CD4-positive, alpha-beta T cell (primary cell): ENCODE measurements around the gene GNRHR. TPM values are rescaled to one million over a fixed set of nuclear protein-coding genes. Genes with fewer than 3 reads are reported as not detected.

Experiments
- ATAC-seq: fragments of 200-7000 bp; cut with Tn5 transposase; one replicate; pipeline ENCODE4 v1.10.0; 2022; ENCODE audit warnings: mild to moderate bottlenecking; ENCODE audit not compliant: poor library complexity
- CTCF ChIA-PET: fragments of 350-600 bp; sonication (Branson Sonifier 250); formaldehyde crosslinking; loops from one replicate; lab custom pipeline; 2021; ENCODE audit warnings: antibody characterized with exemption, inconsistent platforms; lab: Charles Lee
- POLR2A ChIA-PET: fragments of 350-600 bp; sonication (Branson Sonifier 250); formaldehyde crosslinking; loops from one replicate; lab custom pipeline; 2021; ENCODE audit warnings: antibody characterized with exemption, inconsistent platforms; lab: Charles Lee
- DNase-seq, 14 experiments: peaks; one replicate each; pipeline ENCODE4 v3.0.0-alpha.2; 2013 to 2020; ENCODE audit warnings: mixed read lengths in 2 of 14
- H3K27ac ChIP-seq, 2 donors: one replicate each; pipeline versions ENCODE4 v1.5.1 to v1.7.0; 2013; ENCODE audit warnings: low read length in 2 of 2, low read depth in 1 of 2, mild to moderate bottlenecking in 1 of 2
- H3K27me3 ChIP-seq, 2 experiments: 1 replicate in 1 of 2; 2 replicates in 1 of 2; pipeline versions ENCODE4 v1.6.1 to v1.7.0; 2013; ENCODE audit warnings: low read length in 2 of 2, control low read depth in 1 of 2, mild to moderate bottlenecking in 1 of 2, moderate library complexity in 1 of 2; ENCODE audit not compliant: insufficient read depth in 2 of 2, control insufficient read depth in 1 of 2
- H3K36me3 ChIP-seq: one replicate; pipeline ENCODE4 v1.6.1; 2013; ENCODE audit warnings: low read length, control low read depth; ENCODE audit not compliant: insufficient read depth
- H3K4me1 ChIP-seq: one replicate; pipeline ENCODE4 v1.6.1; 2013; ENCODE audit warnings: low read length, control low read depth; ENCODE audit not compliant: insufficient read depth
- H3K4me3 ChIP-seq: one replicate; pipeline ENCODE4 v1.5.1; 2013; ENCODE audit warnings: mild to moderate bottlenecking, low read length, moderate library complexity
- H3K9me3 ChIP-seq, 2 experiments: 1 replicate in 1 of 2; 2 replicates in 1 of 2; pipeline versions ENCODE4 v1.6.1 to v1.7.0; 2013; ENCODE audit warnings: low read length in 2 of 2, mild to moderate bottlenecking in 2 of 2, control low read depth in 1 of 2, moderate library complexity in 1 of 2; ENCODE audit not compliant: control insufficient read depth in 1 of 2, insufficient read depth in 1 of 2
- H3K27ac Mint-ChIP-seq: one replicate; pipeline ENCODE4 v1.8.0; 2020; ENCODE audit warnings: mixed read lengths
- H3K27me3 Mint-ChIP-seq: one replicate; pipeline ENCODE4 v1.8.0; 2021; ENCODE audit warnings: mixed read lengths
- H3K36me3 Mint-ChIP-seq: one replicate; pipeline ENCODE4 v1.8.0; 2021; ENCODE audit warnings: low read depth, mixed read lengths
- H3K4me1 Mint-ChIP-seq: one replicate; pipeline ENCODE4 v1.8.0; 2021; ENCODE audit warnings: low read depth, mixed read lengths
- H3K4me3 Mint-ChIP-seq: one replicate; pipeline ENCODE4 v1.8.0; 2020; ENCODE audit warnings: mild to moderate bottlenecking, mixed read lengths
- H3K9me3 Mint-ChIP-seq: one replicate; pipeline ENCODE4 v1.8.0; 2020; ENCODE audit warnings: mixed read lengths
- intact Hi-C, 2 experiments: fragments of 100-400 bp; cut with DNase I in 1 of 2; cut with micrococcal nuclease in 1 of 2; formaldehyde crosslinking; loops; one replicate each; pipeline versions ENCODE4 v1.15.1 to v1.9.0; 2023 to 2025; cut with DNase I, micrococcal nuclease
- total RNA-seq, 174 experiments: library from RNA in 2 of 174; stranded (reverse) in 2 of 174; gene quantifications; one replicate each; pipeline ENCODE4 v1.2.3 and lab custom pipeline; 2021 to 2026
- TF ChIP-seq, protein P1 (sequence below): fragments of 200-600 bp; IDR thresholded peaks from one replicate; pipeline ENCODE4 v1.8.0; 2022; ENCODE audit warnings: antibody characterized with exemption, mild to moderate bottlenecking

GNRHR gene
- total RNA-seq, 2 experiments from 2014 or later, result not detected

DNA sequence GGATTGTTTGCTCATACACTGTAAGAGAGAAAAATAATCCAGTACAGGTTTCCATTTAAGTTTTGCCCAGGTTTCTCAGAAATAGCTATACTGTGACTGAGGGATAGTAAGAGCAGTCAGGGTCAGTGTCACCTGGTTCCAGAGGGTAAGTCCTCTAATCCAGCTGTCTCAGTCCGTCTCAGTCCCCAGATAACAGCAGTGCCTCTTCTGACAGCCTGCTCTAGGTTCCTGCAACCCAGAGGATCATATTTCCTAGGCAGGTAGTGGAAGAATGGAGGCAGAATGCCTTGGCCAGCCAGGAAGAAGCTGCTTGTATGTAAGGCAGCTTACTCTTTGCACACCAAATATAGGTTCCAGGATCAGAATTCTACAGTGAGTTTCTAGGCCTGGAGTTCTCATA is 22.6 kb upstream of the GNRHR start:
- no peak overlapping the region for H3K27ac Mint-ChIP-seq
- H3K27me3 Mint-ChIP-seq, result no peaks in the 10 kb centered on the region
- Histone ChIP-seq H3K4me1 (no peaks in the 10 kb centered on the region), H3K9me3 (no peaks in the 10 kb centered on the region), H3K36me3 (no peaks in the 10 kb centered on the region), H3K27ac (no peak overlapping the region), H3K4me3 (no peak overlapping the region), H3K27me3 (no peaks in the 10 kb centered on the region)
- ATAC-seq (no peak), DNase-seq (no peak)
- H3K4me1 Mint-ChIP-seq, result no peaks in the 10 kb centered on the region
- no peaks in the 10 kb centered on the region for H3K9me3 Mint-ChIP-seq
- intact Hi-C loops, result no loop called here
- ChIA-PET CTCF (no interaction called here), POLR2A (no interaction called here)
- no peaks in the 10 kb centered on the region for H3K36me3 Mint-ChIP-seq
- H3K4me3 Mint-ChIP-seq, result no peak overlapping the region
- TF ChIP-seq, protein P1, sequence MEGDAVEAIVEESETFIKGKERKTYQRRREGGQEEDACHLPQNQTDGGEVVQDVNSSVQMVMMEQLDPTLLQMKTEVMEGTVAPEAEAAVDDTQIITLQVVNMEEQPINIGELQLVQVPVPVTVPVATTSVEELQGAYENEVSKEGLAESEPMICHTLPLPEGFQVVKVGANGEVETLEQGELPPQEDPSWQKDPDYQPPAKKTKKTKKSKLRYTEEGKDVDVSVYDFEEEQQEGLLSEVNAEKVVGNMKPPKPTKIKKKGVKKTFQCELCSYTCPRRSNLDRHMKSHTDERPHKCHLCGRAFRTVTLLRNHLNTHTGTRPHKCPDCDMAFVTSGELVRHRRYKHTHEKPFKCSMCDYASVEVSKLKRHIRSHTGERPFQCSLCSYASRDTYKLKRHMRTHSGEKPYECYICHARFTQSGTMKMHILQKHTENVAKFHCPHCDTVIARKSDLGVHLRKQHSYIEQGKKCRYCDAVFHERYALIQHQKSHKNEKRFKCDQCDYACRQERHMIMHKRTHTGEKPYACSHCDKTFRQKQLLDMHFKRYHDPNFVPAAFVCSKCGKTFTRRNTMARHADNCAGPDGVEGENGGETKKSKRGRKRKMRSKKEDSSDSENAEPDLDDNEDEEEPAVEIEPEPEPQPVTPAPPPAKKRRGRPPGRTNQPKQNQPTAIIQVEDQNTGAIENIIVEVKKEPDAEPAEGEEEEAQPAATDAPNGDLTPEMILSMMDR, result no peak

DNA sequence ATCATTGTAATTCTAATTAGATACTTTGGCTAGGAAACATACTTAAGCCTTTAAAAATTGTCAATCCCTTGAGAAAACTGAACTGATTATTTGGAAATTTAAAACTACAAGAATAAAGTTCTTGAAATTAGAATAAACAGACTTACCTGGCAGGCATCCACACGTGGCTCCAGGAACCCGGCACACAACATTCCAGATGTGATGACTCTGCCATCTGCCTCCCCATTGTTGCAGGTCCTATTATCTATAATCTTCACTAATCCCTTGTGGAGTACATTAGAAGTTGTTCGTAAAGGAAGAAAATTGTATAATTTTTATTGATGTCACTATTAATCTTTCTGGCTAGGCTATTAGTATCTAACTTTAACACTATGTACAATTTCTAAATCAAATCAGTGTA is 16.2 kb upstream of the GNRHR start:
- Mint-ChIP-seq H3K27ac (no peak overlapping the region), H3K4me1 (no peaks in the 10 kb centered on the region), H3K9me3 (no peaks in the 10 kb centered on the region), H3K27me3 (no peaks in the 10 kb centered on the region), H3K36me3 (no peaks in the 10 kb centered on the region), H3K4me3 (no peak overlapping the region)
- no peaks in the 10 kb centered on the region for H3K27me3 ChIP-seq
- CTCF ChIA-PET, result interaction anchor here (1.4 kb wide), 1 partner anchor 11 kb away, joined by 4 read pairs; no protein-coding TSS in a partner anchor
- H3K4me1 ChIP-seq, result no peaks in the 10 kb centered on the region
- no peaks in the 10 kb centered on the region for H3K36me3 ChIP-seq
- H3K9me3 ChIP-seq, result no peaks in the 10 kb centered on the region
- H3K27ac ChIP-seq, result no peak overlapping the region
- DNase-seq (no peak), ATAC-seq (no peak)
- POLR2A ChIA-PET, result no interaction called here
- TF ChIP-seq, protein P1, result no peak
- intact Hi-C loops, result no loop called here
- no peak overlapping the region for H3K4me3 ChIP-seq

DNA sequence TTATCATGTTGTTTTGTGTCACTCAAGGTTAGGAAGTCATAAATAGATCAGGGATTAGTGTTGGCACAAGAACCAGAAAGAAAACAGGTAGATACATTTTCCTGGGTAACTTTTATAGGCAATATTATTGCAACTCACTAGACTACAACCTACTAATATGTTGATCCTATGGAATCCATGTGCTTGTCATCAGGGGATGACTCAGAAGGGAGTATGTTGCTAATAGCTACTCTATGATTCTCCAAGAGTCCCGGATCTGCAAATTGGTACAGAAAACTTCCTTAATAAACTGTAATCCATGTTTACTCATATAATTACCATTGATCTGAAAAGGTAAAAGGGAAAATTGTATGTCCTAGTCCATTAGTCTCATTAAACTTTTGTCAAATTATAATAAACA is 11.7 kb upstream of the GNRHR start:
- no peaks in the 10 kb centered on the region for H3K9me3 Mint-ChIP-seq
- H3K4me1 Mint-ChIP-seq, result peaks cover 4% of the 10 kb centered on the region
- no peaks in the 10 kb centered on the region for H3K36me3 Mint-ChIP-seq
- Histone ChIP-seq H3K27ac (no peak overlapping the region), H3K9me3 (no peaks in the 10 kb centered on the region), H3K4me3 (no peak overlapping the region), H3K27me3 (no peaks in the 10 kb centered on the region), H3K36me3 (no peaks in the 10 kb centered on the region), H3K4me1 (peaks cover 3% of the 10 kb centered on the region)
- H3K4me3 Mint-ChIP-seq, result no peak overlapping the region
- ATAC-seq (no peak), DNase-seq (no peak)
- ChIA-PET CTCF (interaction anchor here (1.6 kb wide), 1 partner anchor 19 kb away, joined by 3 read pairs; no protein-coding TSS in a partner anchor), POLR2A (no interaction called here)
- no peaks in the 10 kb centered on the region for H3K27me3 Mint-ChIP-seq
- H3K27ac Mint-ChIP-seq, result no peak overlapping the region
- intact Hi-C loops, result no loop called here
- TF ChIP-seq, protein P1, result no peak
